Loucy (cell line): ENCODE results near the gene SH3RF1.

Experiments
- H2AFZ ChIP-seq: fragments of 200-600 bp; sonication (generic); 2 replicates; pipeline ENCODE4 v1.6.0; 2016; ENCODE audit warnings: antibody characterized with exemption, mild to moderate bottlenecking, low read length, moderate library complexity
- H3F3A ChIP-seq: fragments of 200-600 bp; 2 replicates; pipeline ENCODE4 v1.6.0; 2016; ENCODE audit warnings: antibody characterized with exemption, low read depth, mild to moderate bottlenecking
- H3K27me3 ChIP-seq: fragments of 200-600 bp; sonication (generic); 2 replicates; pipeline ENCODE4 v1.6.1; 2014; ENCODE audit warnings: low read length, mild to moderate bottlenecking; ENCODE audit not compliant: insufficient read depth, poor library complexity, severe bottlenecking
- H3K36me3 ChIP-seq: fragments of 200-600 bp; sonication (generic); 2 replicates; pipeline ENCODE4 v1.6.1; 2016; ENCODE audit warnings: low read length; ENCODE audit not compliant: insufficient read depth
- H3K4me1 ChIP-seq: fragments of 200-600 bp; sonication (generic); 2 replicates; pipeline ENCODE4 v1.5.1; 2014; ENCODE audit warnings: low read length, mild to moderate bottlenecking; ENCODE audit not compliant: insufficient read depth, poor library complexity, severe bottlenecking
- H3K4me2 ChIP-seq: fragments of 200-600 bp; sonication (generic); 2 replicates; pipeline ENCODE4 v1.6.0; 2014; ENCODE audit warnings: antibody characterized with exemption, low read length, low read depth, mild to moderate bottlenecking; ENCODE audit not compliant: poor library complexity, severe bottlenecking
- H3K4me3 ChIP-seq: fragments of 200-600 bp; sonication (generic); 2 replicates; pipeline ENCODE4 v1.5.1; 2014; ENCODE audit warnings: low read length, mild to moderate bottlenecking, mixed read lengths; ENCODE audit not compliant: poor library complexity, severe bottlenecking
- H3K79me2 ChIP-seq: fragments of 200-600 bp; sonication (generic); 2 replicates; pipeline ENCODE4 v1.6.1; 2014; ENCODE audit warnings: low read length; ENCODE audit not compliant: insufficient read depth
- H3K9ac ChIP-seq: fragments of 200-600 bp; sonication (generic); 2 replicates; pipeline ENCODE4 v1.6.0; 2014; ENCODE audit warnings: mild to moderate bottlenecking, low read depth, low read length, moderate library complexity; ENCODE audit not compliant: poor library complexity, severe bottlenecking
- H3K9me2 ChIP-seq: fragments of 200-600 bp; sonication (generic); replicated peaks from 2 replicates; pipeline ENCODE4 v1.6.1; 2016; ENCODE audit warnings: low read depth, low read length, mixed read lengths
- H3K9me3 ChIP-seq: fragments of 200-600 bp; sonication (generic); 2 replicates; pipeline ENCODE4 v1.6.1; 2014; ENCODE audit warnings: mild to moderate bottlenecking, antibody characterized with exemption, low read length, low read depth; ENCODE audit not compliant: insufficient read depth
- H4K20me1 ChIP-seq: fragments of 200-600 bp; sonication (generic); 2 replicates; pipeline ENCODE4 v1.6.0; 2014; ENCODE audit warnings: antibody characterized with exemption, low read length, mild to moderate bottlenecking; ENCODE audit not compliant: insufficient read depth, poor library complexity, severe bottlenecking
- CTCF ChIP-seq: fragments of 200-600 bp; sonication (generic); conservative IDR thresholded peaks from 2 replicates; pipeline ENCODE4 v1.5.1; 2014; ENCODE audit warnings: mild to moderate bottlenecking, antibody characterized with exemption, low read length
- EZH2phosphoT487 ChIP-seq: fragments of 200-600 bp; IDR thresholded peaks from 2 replicates; pipeline ENCODE4 v1.6.1; 2018; ENCODE audit warnings: antibody characterized with exemption, mild to moderate bottlenecking, moderate library complexity, borderline replicate concordance

The SH3RF1 gene

GRCh38 chr4:169266661-169267060, 4.1 kb downstream of the SH3RF1 start:
- Histone ChIP-seq H3K27me3 (no peaks in the 10 kb centered on the region), H3K9ac (no peak overlapping the region), H3K4me1 (peaks cover 61% of the 10 kb centered on the region), H3K36me3 (no peaks in the 10 kb centered on the region), H4K20me1 (no peaks in the 10 kb centered on the region), H3K79me2 (peaks cover 42% of the 10 kb centered on the region), H3F3A (no peaks in the 10 kb centered on the region), H3K4me2 (peak overlapping the region; percentile 69), H3K4me3 (peak overlapping the region; percentile 53), H2AFZ (no peak overlapping the region), H3K9me3 (no peaks in the 10 kb centered on the region), H3K9me2 (no peaks in the 10 kb centered on the region)
- TF ChIP-seq EZH2phosphoT487 (no peak), CTCF (no peak)

DNA sequence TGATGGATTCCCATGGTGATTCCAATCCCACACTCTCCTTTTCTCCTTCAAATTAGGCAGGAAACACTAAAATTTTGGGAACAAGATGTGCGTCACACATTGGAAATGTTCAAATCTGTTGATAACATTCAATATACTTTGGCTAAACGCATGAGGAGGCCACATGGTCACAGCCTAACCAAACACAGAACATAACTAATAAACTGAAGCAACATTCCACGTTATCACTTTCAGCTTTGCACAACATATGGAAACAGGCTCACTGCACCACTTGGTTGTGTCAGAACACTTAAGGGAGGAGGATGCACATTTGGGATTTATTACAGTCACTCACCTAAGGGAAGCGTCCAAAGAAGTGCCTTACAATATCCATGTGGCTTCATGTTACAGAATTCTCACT, 4.7 kb downstream of the SH3RF1 start:
- Histone ChIP-seq H3K36me3 (no peaks in the 10 kb centered on the region), H4K20me1 (no peaks in the 10 kb centered on the region), H3K4me3 (no peak overlapping the region), H3K9me3 (no peaks in the 10 kb centered on the region), H2AFZ (no peak overlapping the region), H3K9me2 (no peaks in the 10 kb centered on the region), H3K27me3 (no peaks in the 10 kb centered on the region), H3K9ac (no peak overlapping the region), H3K4me1 (peaks cover 59% of the 10 kb centered on the region), H3F3A (no peaks in the 10 kb centered on the region), H3K79me2 (peaks cover 42% of the 10 kb centered on the region), H3K4me2 (peak overlapping the region; percentile 12)
- TF ChIP-seq CTCF (no peak), EZH2phosphoT487 (no peak)

DNA sequence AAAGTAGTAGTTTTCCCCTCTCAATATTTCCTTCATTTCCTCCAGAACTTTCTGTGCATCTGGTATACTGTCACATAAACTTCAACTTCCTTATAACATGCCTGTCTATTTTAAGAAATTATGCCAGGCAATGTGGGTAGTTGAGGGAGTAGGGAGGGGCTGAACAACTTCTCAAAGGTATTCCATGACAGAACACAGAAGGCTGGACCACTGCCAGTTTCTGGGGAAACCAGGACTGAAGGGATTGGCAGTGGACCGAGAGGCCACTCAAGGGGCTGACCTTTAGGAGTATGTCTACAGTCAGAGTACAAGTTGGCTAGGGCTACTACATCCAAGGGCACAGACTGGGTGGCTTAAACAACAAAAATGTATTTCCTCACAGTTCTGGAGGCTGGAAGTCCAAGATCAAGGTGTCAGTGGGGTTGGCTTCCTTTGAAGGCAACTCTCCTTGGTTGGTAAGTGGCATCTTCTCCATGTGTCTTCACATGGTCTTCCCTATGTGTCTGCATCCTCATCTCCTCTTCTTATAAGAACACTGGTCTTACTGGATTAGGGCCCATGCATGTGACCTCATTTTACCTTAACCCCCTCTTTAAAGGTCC, 6.9 kb downstream of the SH3RF1 start:
- H3K9me3 ChIP-seq = no peaks in the 10 kb centered on the region
- H3K4me1 ChIP-seq = peaks cover 62% of the 10 kb centered on the region
- no peaks in the 10 kb centered on the region for H3K27me3 ChIP-seq
- H3K36me3 ChIP-seq = no peaks in the 10 kb centered on the region
- H3K4me3 ChIP-seq = no peak overlapping the region
- peak overlapping the region; percentile 26 for H3K4me2 ChIP-seq
- peaks cover 45% of the 10 kb centered on the region for H3K79me2 ChIP-seq
- no peak overlapping the region for H2AFZ ChIP-seq
- no peaks in the 10 kb centered on the region for H3K9me2 ChIP-seq
- no peaks in the 10 kb centered on the region for H3F3A ChIP-seq
- H3K9ac ChIP-seq = no peak overlapping the region
- TF ChIP-seq CTCF (no peak), EZH2phosphoT487 (no peak)
- H4K20me1 ChIP-seq = no peaks in the 10 kb centered on the region
